ENCODE results near the gene OBP2B. TPM values are rescaled to one million over a fixed set of nuclear protein-coding genes. Genes with fewer than 3 reads are reported as not detected.

Gene OBP2B
- total RNA-seq, 3 donors from 2014 or later (not counting 1 experiment from before 2014, with no cell fraction given) = not detected

- intact Hi-C loops (cut with micrococcal nuclease) = no loop called here
- Mint-ChIP-seq H3K9me3 (no peaks in the 10 kb centered on the region), H3K4me3 (no peak overlapping the region), H3K36me3 (no peaks in the 10 kb centered on the region), H3K4me1 (peaks cover 6 to 7% of the 10 kb centered on the region in 2 donors), H3K27me3 (ENCODE audit: low read depth in 2 of 2) (peaks cover 7 to 9% of the 10 kb centered on the region in 2 donors), H3K27ac (no peak overlapping the region)
- ATAC-seq = no peak
- DNase-seq = no peak
- TF ChIP-seq CTCF (IDR thresholded peaks at IDR 0.05) = no peak
- Histone ChIP-seq H3K27ac (ENCODE audit: low read length) (no peak overlapping the region), H3K27me3 (ENCODE audit: control insufficient read depth, insufficient read depth, low read length) (no peaks in the 10 kb centered on the region), H3K4me1 (ENCODE audit: control insufficient read depth, insufficient read depth, low read length) (no peaks in the 10 kb centered on the region), H3K36me3 (ENCODE audit: control insufficient read depth, insufficient read depth, low read length) (no peaks in the 10 kb centered on the region), H3K9me3 (ENCODE audit: control insufficient read depth, insufficient read depth, low read length) (no peaks in the 10 kb centered on the region), H3K4me3 (ENCODE audit: low read length) (no peak overlapping the region)
- WGBS (ENCODE audit: insufficient coverage) = 75% methylated on average over 7 of the region's 8 CpGs
Observed at GRCh38 chr9:133204993-133205336, 4.1 kb downstream of the OBP2B start.

DNA sequence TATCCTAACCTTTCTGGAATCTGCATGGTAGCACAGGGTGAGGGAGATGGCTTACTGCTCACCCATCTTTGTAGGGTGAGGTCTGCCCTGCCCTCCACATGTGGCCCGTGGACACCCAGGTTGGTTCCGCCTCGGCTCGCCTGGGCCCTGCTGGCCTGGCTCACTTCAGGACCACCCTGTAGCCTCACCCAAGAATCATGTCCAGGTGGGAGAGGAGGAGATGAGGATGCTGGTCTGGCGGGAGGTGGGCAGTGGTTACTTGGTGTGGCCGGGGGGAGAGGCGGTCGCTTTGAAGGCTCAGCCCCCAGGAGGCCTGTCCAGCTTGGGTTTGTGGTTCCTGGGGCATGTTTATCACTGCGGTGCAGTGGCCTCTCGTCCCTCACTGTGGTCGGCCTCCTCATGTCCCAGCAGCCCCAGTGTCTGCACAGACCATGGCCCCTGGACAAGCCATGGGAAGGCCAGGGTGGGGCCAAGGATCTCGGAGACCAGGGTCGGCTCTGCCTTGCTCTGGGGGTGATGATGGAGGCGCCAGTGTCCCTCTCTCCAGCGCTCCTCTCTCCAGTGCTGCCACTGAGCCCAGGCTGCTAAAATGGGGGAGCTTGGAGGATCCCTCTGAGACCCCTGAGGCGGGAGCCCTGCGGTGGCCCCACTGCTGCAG, 4.6 kb downstream of the OBP2B start:
- no peaks in the 10 kb centered on the region for H3K36me3 ChIP-seq (ENCODE audit: control insufficient read depth, insufficient read depth, low read length)
- H3K27ac ChIP-seq (ENCODE audit: low read length) = no peak overlapping the region
- H3K4me3 Mint-ChIP-seq = no peak overlapping the region
- H3K9me3 Mint-ChIP-seq = no peaks in the 10 kb centered on the region
- no peaks in the 10 kb centered on the region for H3K36me3 Mint-ChIP-seq
- no peaks in the 10 kb centered on the region for H3K4me1 ChIP-seq (ENCODE audit: control insufficient read depth, insufficient read depth, low read length)
- H3K4me1 Mint-ChIP-seq = peaks cover 8 to 10% of the 10 kb centered on the region in 2 donors
- intact Hi-C loops (cut with micrococcal nuclease) = no loop called here
- no peak overlapping the region for H3K4me3 ChIP-seq (ENCODE audit: low read length)
- no peaks in the 10 kb centered on the region for H3K9me3 ChIP-seq (ENCODE audit: control insufficient read depth, insufficient read depth, low read length)
- no peak for DNase-seq
- WGBS (ENCODE audit: insufficient coverage) = 85% methylated on average over 17 of the region's 17 CpGs
- no peak overlapping the region for H3K27ac Mint-ChIP-seq
- TF ChIP-seq CTCF (IDR thresholded peaks at IDR 0.05) = no peak
- H3K27me3 Mint-ChIP-seq (ENCODE audit: low read depth in 2 of 2) = peaks cover 8 to 10% of the 10 kb centered on the region in 2 donors
- no peaks in the 10 kb centered on the region for H3K27me3 ChIP-seq (ENCODE audit: control insufficient read depth, insufficient read depth, low read length)
- ATAC-seq = no peak

DNA sequence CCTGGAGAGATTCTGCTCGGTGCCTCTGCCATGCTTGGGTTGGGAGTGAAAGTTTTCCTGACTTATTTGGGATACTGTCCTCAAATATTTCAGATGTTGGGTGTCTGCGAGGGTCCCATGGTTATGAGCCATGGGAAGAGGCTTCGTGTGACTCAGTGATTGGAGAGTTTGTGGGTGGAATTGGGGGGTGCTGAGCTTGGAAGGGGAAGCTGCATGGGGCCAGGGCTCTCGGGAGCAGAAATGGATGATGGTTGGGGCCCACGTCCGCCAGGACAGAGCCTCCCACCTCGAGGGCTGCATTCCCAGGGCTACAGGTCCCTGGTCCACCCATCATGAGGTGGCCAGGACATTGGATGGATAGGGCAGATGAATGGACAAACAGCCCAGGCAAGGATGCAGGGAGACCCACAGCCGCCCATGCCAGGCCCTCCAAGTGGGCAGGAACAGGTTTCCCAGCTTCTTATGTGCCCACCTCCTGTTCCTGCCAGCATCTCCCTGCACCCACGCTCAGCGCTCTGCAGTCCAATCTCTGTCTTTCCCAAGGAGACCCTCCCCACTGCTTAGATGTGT, 5.5 kb downstream of the OBP2B start:
- DNase-seq (no peak), ATAC-seq (no peak)

More for the DNA sequence above, 5.5 kb downstream of the OBP2B start:
- Histone ChIP-seq H3K27ac (ENCODE audit: low read length) (no peak overlapping the region), H3K4me1 (ENCODE audit: control insufficient read depth, insufficient read depth, low read length) (no peaks in the 10 kb centered on the region), H3K4me3 (ENCODE audit: low read length) (no peak overlapping the region), H3K36me3 (ENCODE audit: control insufficient read depth, insufficient read depth, low read length) (no peaks in the 10 kb centered on the region), H3K27me3 (ENCODE audit: control insufficient read depth, insufficient read depth, low read length) (no peaks in the 10 kb centered on the region), H3K9me3 (ENCODE audit: control insufficient read depth, insufficient read depth, low read length) (no peaks in the 10 kb centered on the region)
- H3K27me3 Mint-ChIP-seq (ENCODE audit: low read depth in 2 of 2) = peaks cover 10 to 12% of the 10 kb centered on the region in 2 donors
- intact Hi-C loops (cut with micrococcal nuclease) = no loop called here
- no peaks in the 10 kb centered on the region for H3K36me3 Mint-ChIP-seq
- H3K4me3 Mint-ChIP-seq = no peak overlapping the region
- H3K4me1 Mint-ChIP-seq = peaks cover 8 to 15% of the 10 kb centered on the region in 2 donors
- no peak overlapping the region for H3K27ac Mint-ChIP-seq
- 76% methylated on average over 10 of the region's 10 CpGs for WGBS (ENCODE audit: insufficient coverage)
- no peak for TF ChIP-seq CTCF (IDR thresholded peaks at IDR 0.05)
- H3K9me3 Mint-ChIP-seq = no peaks in the 10 kb centered on the region

Data from natural killer cell (primary cell).